Hepatocyte (in vitro differentiated cells): ENCODE data around the gene SLX9. TPM values are rescaled to one million over a fixed set of nuclear protein-coding genes. Genes with fewer than 3 reads are reported as not detected.

ENCODE experiments used
- DNase-seq: peaks from one replicate; pipeline ENCODE4 v3.0.0-alpha.2; 2016; ENCODE audit warnings: low spot score
- H2AFZ ChIP-seq: fragments of 200-600 bp; sonication (generic); 2 replicates; pipeline ENCODE4 v1.6.0; 2016; ENCODE audit warnings: antibody characterized with exemption, mild to moderate bottlenecking
- H3K27ac ChIP-seq: fragments of 200-600 bp; sonication (generic); 2 replicates; pipeline ENCODE4 v1.5.1; 2016; ENCODE audit warnings: mild to moderate bottlenecking
- H3K27me3 ChIP-seq: fragments of 200-600 bp; sonication (generic); 2 replicates; pipeline ENCODE4 v1.6.1; 2016
- H3K36me3 ChIP-seq: fragments of 200-600 bp; sonication (generic); replicated peaks from 2 replicates; pipeline ENCODE4 v1.5.1; 2016; ENCODE audit warnings: low read depth; ENCODE audit not compliant: insufficient read depth
- H3K4me1 ChIP-seq: fragments of 200-600 bp; sonication (generic); 2 replicates; pipeline ENCODE4 v1.5.1; 2016; ENCODE audit warnings: mild to moderate bottlenecking, moderate library complexity; ENCODE audit not compliant: insufficient read depth
- H3K4me2 ChIP-seq: fragments of 200-600 bp; sonication (generic); 2 replicates; pipeline ENCODE4 v1.6.0; 2016
- H3K4me3 ChIP-seq: fragments of 200-600 bp; sonication (generic); 2 replicates; pipeline ENCODE4 v1.5.1; 2016; ENCODE audit warnings: mild to moderate bottlenecking
- H3K79me2 ChIP-seq: fragments of 200-600 bp; sonication (generic); 2 replicates; pipeline ENCODE4 v1.6.0; 2017; ENCODE audit warnings: mild to moderate bottlenecking
- H3K9me2 ChIP-seq: fragments of 200-600 bp; sonication (generic); replicated peaks from 2 replicates; pipeline ENCODE4 v1.6.0; 2017; ENCODE audit warnings: mild to moderate bottlenecking; ENCODE audit not compliant: insufficient read depth
- H3K9me3 ChIP-seq: fragments of 200-600 bp; sonication (generic); 2 replicates; pipeline ENCODE4 v1.5.1; 2016; ENCODE audit warnings: low read depth, mild to moderate bottlenecking
- H4K20me1 ChIP-seq: fragments of 200-600 bp; sonication (generic); 2 replicates; pipeline ENCODE4 v1.6.0; 2016; ENCODE audit warnings: mild to moderate bottlenecking; ENCODE audit not compliant: insufficient read depth, poor library complexity, severe bottlenecking
- CTCF ChIP-seq: fragments of 200-600 bp; sonication (generic); IDR thresholded peaks from 2 replicates; pipeline ENCODE4 v1.5.1; 2016; ENCODE audit warnings: antibody characterized with exemption, mild to moderate bottlenecking; ENCODE audit not compliant: poor library complexity
- EZH2 ChIP-seq: fragments of 200-600 bp; sonication (generic); IDR thresholded peaks from 2 replicates; pipeline ENCODE4 v1.6.1; 2016; ENCODE audit warnings: antibody characterized with exemption, mild to moderate bottlenecking, borderline replicate concordance
- EZH2phosphoT487 ChIP-seq: fragments of 200-600 bp; sonication (generic); IDR thresholded peaks from one replicate; pipeline ENCODE4 v1.6.1; 2018; ENCODE audit warnings: antibody characterized with exemption, mild to moderate bottlenecking, low read depth, moderate library complexity; ENCODE audit not compliant: unreplicated experiment, severe bottlenecking
- WGBS: methylation state at CpG from one replicate; pipeline ENCODE4 v1.1.6; 2016; ENCODE audit warnings: low lambda C conversion rate; ENCODE audit errors: missing lambda C conversion rate; 5-methylcytosine and 5-hydroxymethylcytosine counted together
- polyA plus RNA-seq: library from polyadenylated mRNA; unstranded; fragments of >200 nt; fragmentation: Nextera tagmentation; extraction: Ambion mirVana; gene quantifications from 2 replicates; pipeline ENCODE4 v1.2.1, GENCODE V29; 2016
- total RNA-seq: library from RNA; depleted of rRNA; stranded (reverse); fragments of >200 nt; gene quantifications from 2 replicates; pipeline ENCODE4 v1.2.3, GENCODE V29; 2014

The SLX9 gene
- total and polyA plus RNA-seq, 2 experiments from 2014 or later = 16.3 to 33.2 TPM

DNA sequence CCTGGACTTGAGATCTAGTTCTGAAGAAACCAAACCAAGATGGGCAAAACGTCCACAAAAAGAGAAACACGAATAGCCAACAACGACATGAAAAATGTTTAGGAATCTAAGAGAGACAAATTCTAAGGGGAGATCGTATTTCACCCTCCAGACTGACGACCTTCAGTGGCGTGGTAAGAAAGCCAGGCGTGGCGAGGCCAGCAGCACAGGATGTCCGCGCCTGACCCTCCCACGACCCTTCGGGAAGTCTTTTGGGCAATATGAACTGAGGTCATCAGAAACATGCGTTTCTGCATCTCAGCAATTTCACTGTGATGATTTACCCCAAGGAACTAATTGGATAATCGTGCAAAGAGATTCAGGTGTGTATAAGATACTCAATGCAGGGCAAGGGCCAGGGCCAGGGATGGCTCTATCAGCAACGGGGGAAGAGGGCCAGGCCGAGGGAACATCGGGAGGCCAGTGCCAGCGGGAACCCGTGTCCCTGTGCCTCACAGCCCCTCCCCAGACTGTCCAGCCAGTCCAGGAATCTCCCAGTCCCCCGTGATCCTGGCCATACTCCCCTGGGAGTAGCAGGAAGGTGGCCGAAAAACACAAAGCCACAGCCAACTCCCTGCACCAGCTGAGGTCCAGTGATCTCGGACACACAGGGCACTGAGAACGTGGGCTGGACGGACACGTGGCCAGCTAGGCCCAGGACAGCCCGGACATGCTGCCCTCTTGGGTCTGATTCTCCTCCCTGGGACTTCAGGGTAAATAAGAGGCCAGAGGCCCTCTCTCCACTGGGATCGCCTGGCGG lies 81.0 kb downstream of the SLX9 start:
- Histone ChIP-seq H3K36me3 (no peaks in the 10 kb centered on the region), H3K4me3 (no peak overlapping the region), H2AFZ (no peak overlapping the region), H3K27me3 (no peaks in the 10 kb centered on the region), H3K27ac (no peak overlapping the region), H3K9me3 (no peaks in the 10 kb centered on the region), H3K4me2 (no peak overlapping the region), H3K4me1 (peaks cover 4% of the 10 kb centered on the region), H4K20me1 (no peaks in the 10 kb centered on the region), H3K9me2 (no peaks in the 10 kb centered on the region), H3K79me2 (no peaks in the 10 kb centered on the region)
- no peak for TF ChIP-seq CTCF
- TF ChIP-seq EZH2phosphoT487 = no peak
- no peak for TF ChIP-seq EZH2
- DNase-seq = no peak
- 84% methylated on average over 28 of the region's 28 CpGs for WGBS

- no peak overlapping the region for H3K27ac ChIP-seq
- no peaks in the 10 kb centered on the region for H3K79me2 ChIP-seq
- H3K36me3 ChIP-seq = no peaks in the 10 kb centered on the region
- peaks cover 4% of the 10 kb centered on the region for H3K4me1 ChIP-seq
- H3K4me2 ChIP-seq = no peak overlapping the region
- 78% methylated on average over 30 of the region's 31 CpGs for WGBS
- H3K9me2 ChIP-seq = no peaks in the 10 kb centered on the region
- DNase-seq = no peak
- H4K20me1 ChIP-seq = no peaks in the 10 kb centered on the region
- no peak overlapping the region for H3K4me3 ChIP-seq
- H3K9me3 ChIP-seq = no peaks in the 10 kb centered on the region
- H3K27me3 ChIP-seq = no peaks in the 10 kb centered on the region
- H2AFZ ChIP-seq = no peak overlapping the region
- TF ChIP-seq EZH2phosphoT487 (no peak), CTCF (no peak), EZH2 (no peak)
These were observed 81.9 kb downstream of the SLX9 start for GRCh38 chr21:45021428-45022347.

DNA sequence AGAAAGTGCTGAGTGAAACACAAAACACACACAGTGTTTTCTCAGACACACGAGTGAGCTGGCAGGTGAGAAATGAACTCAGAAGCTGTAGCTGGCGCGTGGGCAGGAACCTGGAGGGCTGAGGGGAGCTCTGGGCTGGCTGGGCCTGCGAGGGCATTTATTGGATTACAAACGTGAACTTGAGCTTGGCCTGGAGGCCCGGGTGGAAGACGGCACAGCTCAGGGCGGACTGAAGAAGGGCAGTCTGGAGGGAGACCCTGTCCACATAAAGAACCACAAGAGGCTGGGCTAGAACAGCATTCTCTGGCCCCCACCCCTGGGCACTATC lies 82.5 kb downstream of the SLX9 start:
- TF ChIP-seq EZH2phosphoT487 (no peak), CTCF (no peak), EZH2 (no peak)
- Histone ChIP-seq H3K4me2 (no peak overlapping the region), H3K4me3 (no peak overlapping the region), H3K27me3 (no peaks in the 10 kb centered on the region), H3K27ac (no peak overlapping the region), H3K79me2 (no peaks in the 10 kb centered on the region), H4K20me1 (no peaks in the 10 kb centered on the region), H3K9me3 (no peaks in the 10 kb centered on the region), H3K4me1 (peaks cover 4% of the 10 kb centered on the region), H2AFZ (no peak overlapping the region), H3K9me2 (no peaks in the 10 kb centered on the region), H3K36me3 (no peaks in the 10 kb centered on the region)
- 79% methylated on average over 8 of the region's 8 CpGs for WGBS
- peak; percentile 3 for DNase-seq
